GM23338 (cell line): Measurements from ENCODE around the gene MYO19. TPM values are rescaled to one million over a fixed set of nuclear protein-coding genes. Genes with fewer than 3 reads are reported as not detected.

Experiments used
- ATAC-seq: fragments of 200-7000 bp; cut with Tn5 transposase; 3 replicates; pipeline ENCODE4 v1.9.1; 2020
- DNase-seq: peaks from one replicate; pipeline ENCODE4 v3.0.0-alpha.2; 2015; ENCODE audit warnings: low spot score
- H2AFZ ChIP-seq: fragments of 200-600 bp; sonication (generic); 2 replicates; pipeline ENCODE4 v1.8.0; 2016; ENCODE audit warnings: antibody characterized with exemption, mild to moderate bottlenecking, moderate library complexity
- H3F3A ChIP-seq: fragments of 200-600 bp; sonication (generic); replicated peaks from 2 replicates; pipeline ENCODE4 v1.8.0; 2017; ENCODE audit warnings: antibody characterized with exemption, mixed run types, low read depth
- H3K27ac ChIP-seq: fragments of 200-600 bp; sonication (generic); 2 replicates; pipeline ENCODE4 v1.6.1; 2016; ENCODE audit warnings: low read depth
- H3K27me3 ChIP-seq: fragments of 200-600 bp; sonication (generic); 2 replicates; pipeline ENCODE4 v1.8.0; 2016; ENCODE audit warnings: mild to moderate bottlenecking, mixed run types, moderate library complexity; ENCODE audit not compliant: insufficient read depth
- H3K36me3 ChIP-seq: fragments of 200-600 bp; sonication (generic); 2 replicates; pipeline ENCODE4 v1.8.0; 2016; ENCODE audit warnings: mild to moderate bottlenecking; ENCODE audit not compliant: insufficient read depth
- H3K4me1 ChIP-seq: fragments of 200-600 bp; sonication (generic); 2 replicates; pipeline ENCODE4 v1.8.0; 2016; ENCODE audit warnings: mild to moderate bottlenecking, moderate library complexity; ENCODE audit not compliant: insufficient read depth
- H3K4me2 ChIP-seq: fragments of 200-600 bp; sonication (generic); 2 replicates; pipeline ENCODE4 v1.7.1; 2017; ENCODE audit warnings: mixed run types
- H3K4me3 ChIP-seq: fragments of 200-600 bp; sonication (generic); 2 replicates; pipeline ENCODE4 v1.6.1; 2016; ENCODE audit warnings: mixed run types
- H3K79me2 ChIP-seq: fragments of 200-600 bp; sonication (generic); replicated peaks from 2 replicates; pipeline ENCODE4 v1.8.0; 2017; ENCODE audit warnings: mild to moderate bottlenecking; ENCODE audit not compliant: insufficient read depth
- H3K9me2 ChIP-seq: fragments of 200-600 bp; sonication (generic); 2 replicates; pipeline ENCODE4 v1.8.0; 2017; ENCODE audit not compliant: insufficient read depth
- H4K20me1 ChIP-seq: fragments of 200-600 bp; sonication (generic); replicated peaks from 2 replicates; pipeline ENCODE4 v1.8.0; 2017; ENCODE audit warnings: mild to moderate bottlenecking; ENCODE audit not compliant: insufficient read depth
- H3K27ac Mint-ChIP-seq: 2 replicates; pipeline ENCODE4 v1.8.0; 2020; ENCODE audit warnings: inconsistent platforms, mild to moderate bottlenecking, moderate library complexity, mixed read lengths
- H3K27me3 Mint-ChIP-seq: 3 replicates; pipeline ENCODE4 v1.8.0; 2022; ENCODE audit warnings: low read depth, mild to moderate bottlenecking, moderate library complexity, mixed read lengths, inconsistent platforms; ENCODE audit not compliant: insufficient read depth, poor library complexity
- H3K36me3 Mint-ChIP-seq: 3 replicates; pipeline ENCODE4 v1.8.0; 2021; ENCODE audit warnings: low read depth, mild to moderate bottlenecking, inconsistent platforms, moderate library complexity, mixed read lengths
- H3K4me1 Mint-ChIP-seq: 3 replicates; pipeline ENCODE4 v1.8.0; 2020; ENCODE audit warnings: mild to moderate bottlenecking, inconsistent platforms, mixed read lengths
- H3K4me3 Mint-ChIP-seq: 3 replicates; pipeline ENCODE4 v1.8.0; 2021; ENCODE audit warnings: moderate library complexity, mild to moderate bottlenecking, inconsistent platforms, mixed read lengths
- H3K9me3 Mint-ChIP-seq: 3 replicates; pipeline ENCODE4 v1.8.0; 2020; ENCODE audit warnings: moderate library complexity, mild to moderate bottlenecking, inconsistent platforms, mixed read lengths
- CREB1 ChIP-seq: fragments of 250-450 bp; sonication (Bioruptor Pico); IDR thresholded peaks from 2 replicates; pipeline ENCODE4 v1.5.0; 2020; ENCODE audit warnings: low read depth, mild to moderate bottlenecking, moderate library complexity
- EZH2 ChIP-seq: fragments of 200-600 bp; sonication (generic); IDR thresholded peaks from one replicate; pipeline ENCODE4 v1.8.0; 2017; ENCODE audit warnings: antibody characterized with exemption, mild to moderate bottlenecking, low read depth; ENCODE audit not compliant: unreplicated experiment
- EZH2phosphoT487 ChIP-seq: fragments of 200-600 bp; sonication (generic); IDR thresholded peaks from one replicate; pipeline ENCODE4 v1.8.1; 2018; ENCODE audit warnings: antibody characterized with exemption; ENCODE audit not compliant: unreplicated experiment
- JUNB ChIP-seq: IDR thresholded peaks from one replicate; pipeline ENCODE4 v1.6.1; 2016; ENCODE audit warnings: antibody characterized with exemption; ENCODE audit not compliant: unreplicated experiment
- NANOG ChIP-seq: IDR thresholded peaks from 2 replicates; pipeline ENCODE4 v1.6.1; 2016; ENCODE audit warnings: antibody characterized with exemption, borderline replicate concordance
- POLR2AphosphoS5 ChIP-seq: IDR thresholded peaks from 2 replicates; pipeline ENCODE4 v1.6.1; 2016; ENCODE audit warnings: antibody characterized with exemption, low read depth
- STAT1 ChIP-seq: IDR thresholded peaks from one replicate; pipeline ENCODE4 v1.6.1; 2016; ENCODE audit warnings: antibody characterized with exemption; ENCODE audit not compliant: unreplicated experiment
- ZNF114 ChIP-seq: fragments of 250-450 bp; sonication (Bioruptor Pico); IDR thresholded peaks from 2 replicates; pipeline ENCODE4 v1.5.0; 2020; ENCODE audit warnings: mild to moderate bottlenecking, moderate library complexity
- polyA plus RNA-seq: library from polyadenylated mRNA; unstranded; fragments of >200 nt; fragmentation: Nextera tagmentation; extraction: Ambion mirVana; gene quantifications from 2 replicates; pipeline ENCODE4 v1.2.1, GENCODE V29; 2016
- total RNA-seq: library from RNA; depleted of rRNA; stranded (reverse); fragments of >200 nt; shearing (Covaris generic); gene quantifications from 2 replicates; pipeline ENCODE4 v1.2.3, GENCODE V29; 2014
- TF ChIP-seq, protein P1 (sequence below): IDR thresholded peaks from one replicate; pipeline ENCODE4 v1.6.1; 2018; ENCODE audit warnings: antibody characterized with exemption; ENCODE audit not compliant: unreplicated experiment
- TF ChIP-seq, protein P2 (sequence below), 2 experiments: fragments of 200-600 bp in 1 of 2; sonication (generic) in 1 of 2; conservative IDR thresholded peaks; 2 replicates each; pipeline versions ENCODE4 v1.5.1 to v1.6.1; 2016 to 2017; ENCODE audit warnings: antibody characterized with exemption in 2 of 2, low read depth in 2 of 2, mild to moderate bottlenecking in 2 of 2, moderate library complexity in 1 of 2
- TF ChIP-seq, protein P3 (sequence below): IDR thresholded peaks from 2 replicates; pipeline ENCODE4 v1.6.1; 2016; ENCODE audit warnings: antibody characterized with exemption

Gene MYO19
- total and polyA plus RNA-seq, 2 experiments from 2014 or later: 37.9 to 150 TPM

DNA sequence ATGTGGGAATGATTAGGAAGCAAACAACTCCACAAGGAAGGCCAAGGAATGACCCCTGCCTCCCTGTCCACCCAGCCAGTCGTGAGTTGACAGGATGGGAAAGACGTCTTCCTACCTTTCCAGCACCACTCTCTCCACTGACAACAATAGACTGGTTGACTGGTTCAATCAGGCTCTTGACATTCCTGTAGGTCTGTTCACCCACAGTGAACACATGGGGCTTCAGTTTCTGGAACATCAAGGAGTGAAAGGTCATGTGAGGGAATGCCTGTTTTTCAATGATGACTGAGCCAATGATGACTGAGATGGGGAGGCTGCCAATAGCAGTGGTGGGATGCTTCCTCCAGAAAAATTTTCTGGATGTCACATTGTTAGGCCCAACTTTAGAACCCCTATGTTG is 9.6 kb downstream of the MYO19 start (continued):
- TF ChIP-seq, protein P1, sequence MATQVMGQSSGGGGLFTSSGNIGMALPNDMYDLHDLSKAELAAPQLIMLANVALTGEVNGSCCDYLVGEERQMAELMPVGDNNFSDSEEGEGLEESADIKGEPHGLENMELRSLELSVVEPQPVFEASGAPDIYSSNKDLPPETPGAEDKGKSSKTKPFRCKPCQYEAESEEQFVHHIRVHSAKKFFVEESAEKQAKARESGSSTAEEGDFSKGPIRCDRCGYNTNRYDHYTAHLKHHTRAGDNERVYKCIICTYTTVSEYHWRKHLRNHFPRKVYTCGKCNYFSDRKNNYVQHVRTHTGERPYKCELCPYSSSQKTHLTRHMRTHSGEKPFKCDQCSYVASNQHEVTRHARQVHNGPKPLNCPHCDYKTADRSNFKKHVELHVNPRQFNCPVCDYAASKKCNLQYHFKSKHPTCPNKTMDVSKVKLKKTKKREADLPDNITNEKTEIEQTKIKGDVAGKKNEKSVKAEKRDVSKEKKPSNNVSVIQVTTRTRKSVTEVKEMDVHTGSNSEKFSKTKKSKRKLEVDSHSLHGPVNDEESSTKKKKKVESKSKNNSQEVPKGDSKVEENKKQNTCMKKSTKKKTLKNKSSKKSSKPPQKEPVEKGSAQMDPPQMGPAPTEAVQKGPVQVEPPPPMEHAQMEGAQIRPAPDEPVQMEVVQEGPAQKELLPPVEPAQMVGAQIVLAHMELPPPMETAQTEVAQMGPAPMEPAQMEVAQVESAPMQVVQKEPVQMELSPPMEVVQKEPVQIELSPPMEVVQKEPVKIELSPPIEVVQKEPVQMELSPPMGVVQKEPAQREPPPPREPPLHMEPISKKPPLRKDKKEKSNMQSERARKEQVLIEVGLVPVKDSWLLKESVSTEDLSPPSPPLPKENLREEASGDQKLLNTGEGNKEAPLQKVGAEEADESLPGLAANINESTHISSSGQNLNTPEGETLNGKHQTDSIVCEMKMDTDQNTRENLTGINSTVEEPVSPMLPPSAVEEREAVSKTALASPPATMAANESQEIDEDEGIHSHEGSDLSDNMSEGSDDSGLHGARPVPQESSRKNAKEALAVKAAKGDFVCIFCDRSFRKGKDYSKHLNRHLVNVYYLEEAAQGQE: no peak
- no peak for TF ChIP-seq EZH2
- TF ChIP-seq, protein P2, sequence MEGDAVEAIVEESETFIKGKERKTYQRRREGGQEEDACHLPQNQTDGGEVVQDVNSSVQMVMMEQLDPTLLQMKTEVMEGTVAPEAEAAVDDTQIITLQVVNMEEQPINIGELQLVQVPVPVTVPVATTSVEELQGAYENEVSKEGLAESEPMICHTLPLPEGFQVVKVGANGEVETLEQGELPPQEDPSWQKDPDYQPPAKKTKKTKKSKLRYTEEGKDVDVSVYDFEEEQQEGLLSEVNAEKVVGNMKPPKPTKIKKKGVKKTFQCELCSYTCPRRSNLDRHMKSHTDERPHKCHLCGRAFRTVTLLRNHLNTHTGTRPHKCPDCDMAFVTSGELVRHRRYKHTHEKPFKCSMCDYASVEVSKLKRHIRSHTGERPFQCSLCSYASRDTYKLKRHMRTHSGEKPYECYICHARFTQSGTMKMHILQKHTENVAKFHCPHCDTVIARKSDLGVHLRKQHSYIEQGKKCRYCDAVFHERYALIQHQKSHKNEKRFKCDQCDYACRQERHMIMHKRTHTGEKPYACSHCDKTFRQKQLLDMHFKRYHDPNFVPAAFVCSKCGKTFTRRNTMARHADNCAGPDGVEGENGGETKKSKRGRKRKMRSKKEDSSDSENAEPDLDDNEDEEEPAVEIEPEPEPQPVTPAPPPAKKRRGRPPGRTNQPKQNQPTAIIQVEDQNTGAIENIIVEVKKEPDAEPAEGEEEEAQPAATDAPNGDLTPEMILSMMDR (conservative IDR thresholded peaks at IDR 0.05; ENCODE audit: low read depth in 2 of 2): no peak
- no peak for TF ChIP-seq NANOG
- no peak for TF ChIP-seq ZNF114 (CRISPR knock-in tag)
- no peak for TF ChIP-seq JUNB
- no peak for TF ChIP-seq EZH2phosphoT487
- TF ChIP-seq STAT1: no peak

DNA sequence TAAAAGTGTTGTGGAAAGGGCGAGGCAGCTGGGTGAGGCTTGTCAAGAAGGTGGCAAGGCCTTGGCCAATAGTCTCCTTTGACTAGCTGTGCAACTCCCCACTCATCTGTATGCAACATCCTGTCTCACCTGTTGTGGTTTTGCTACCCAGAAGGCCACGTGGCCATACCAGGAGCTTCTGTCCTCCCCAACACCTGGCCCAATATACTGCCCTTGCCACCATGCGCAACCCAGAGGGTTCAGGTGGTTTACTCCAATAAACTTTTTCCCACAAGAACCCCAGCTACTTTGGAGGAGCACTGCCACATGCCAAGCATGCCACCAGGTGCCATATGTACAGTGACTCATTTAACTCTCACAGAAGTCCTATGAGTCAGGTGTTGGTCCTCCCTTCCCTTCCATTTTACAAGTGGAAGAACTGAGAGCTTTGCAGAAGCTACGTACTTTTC is 10.2 kb downstream of the MYO19 start:
- peaks cover 65% of the 10 kb centered on the region for H3K36me3 ChIP-seq
- TF ChIP-seq, protein P1: no peak
- no peak for TF ChIP-seq NANOG
- no peak for TF ChIP-seq CREB1 (CRISPR knock-in tag)
- no peak for TF ChIP-seq POLR2AphosphoS5
- TF ChIP-seq, protein P3, sequence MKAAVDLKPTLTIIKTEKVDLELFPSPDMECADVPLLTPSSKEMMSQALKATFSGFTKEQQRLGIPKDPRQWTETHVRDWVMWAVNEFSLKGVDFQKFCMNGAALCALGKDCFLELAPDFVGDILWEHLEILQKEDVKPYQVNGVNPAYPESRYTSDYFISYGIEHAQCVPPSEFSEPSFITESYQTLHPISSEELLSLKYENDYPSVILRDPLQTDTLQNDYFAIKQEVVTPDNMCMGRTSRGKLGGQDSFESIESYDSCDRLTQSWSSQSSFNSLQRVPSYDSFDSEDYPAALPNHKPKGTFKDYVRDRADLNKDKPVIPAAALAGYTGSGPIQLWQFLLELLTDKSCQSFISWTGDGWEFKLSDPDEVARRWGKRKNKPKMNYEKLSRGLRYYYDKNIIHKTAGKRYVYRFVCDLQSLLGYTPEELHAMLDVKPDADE: no peak
- TF ChIP-seq JUNB: no peak
- H3K27ac ChIP-seq: no peak overlapping the region
- H4K20me1 ChIP-seq: peaks cover 35% of the 10 kb centered on the region
- no peaks in the 10 kb centered on the region for H3K4me1 Mint-ChIP-seq
- H2AFZ ChIP-seq: no peak overlapping the region
- H3F3A ChIP-seq: no peaks in the 10 kb centered on the region; the same call in none of the 2 replicates
- ATAC-seq (no peak), DNase-seq (no peak)
- no peaks in the 10 kb centered on the region for H3K4me1 ChIP-seq
- peaks cover 84% of the 10 kb centered on the region for H3K36me3 Mint-ChIP-seq
- H3K27me3 Mint-ChIP-seq: peaks cover 2% of the 10 kb centered on the region
- no peaks in the 10 kb centered on the region for H3K27me3 ChIP-seq
- no peak overlapping the region for H3K4me3 ChIP-seq
- no peaks in the 10 kb centered on the region for H3K9me2 ChIP-seq
- H3K79me2 ChIP-seq: peaks cover 5% of the 10 kb centered on the region; the same call in 1 of the 2 replicates
- no peak overlapping the region for H3K27ac Mint-ChIP-seq
- H3K9me3 Mint-ChIP-seq: no peaks in the 10 kb centered on the region
- no peak overlapping the region for H3K4me3 Mint-ChIP-seq
- H3K4me2 ChIP-seq: no peak overlapping the region
